GM23338 (cell line): ENCODE results near the gene TMEM37. TPM values are rescaled to one million over a fixed set of nuclear protein-coding genes. Genes with fewer than 3 reads are reported as not detected.

ENCODE experiments used
- ATAC-seq: fragments of 200-7000 bp; cut with Tn5 transposase; 3 replicates; pipeline ENCODE4 v1.9.1; 2020
- DNase-seq: peaks from one replicate; pipeline ENCODE4 v3.0.0-alpha.2; 2015; ENCODE audit warnings: low spot score
- H2AFZ ChIP-seq: fragments of 200-600 bp; sonication (generic); 2 replicates; pipeline ENCODE4 v1.8.0; 2016; ENCODE audit warnings: antibody characterized with exemption, mild to moderate bottlenecking, moderate library complexity
- H3F3A ChIP-seq: fragments of 200-600 bp; sonication (generic); replicated peaks from 2 replicates; pipeline ENCODE4 v1.8.0; 2017; ENCODE audit warnings: antibody characterized with exemption, mixed run types, low read depth
- H3K27ac ChIP-seq: fragments of 200-600 bp; sonication (generic); 2 replicates; pipeline ENCODE4 v1.6.1; 2016; ENCODE audit warnings: low read depth
- H3K27me3 ChIP-seq: fragments of 200-600 bp; sonication (generic); 2 replicates; pipeline ENCODE4 v1.8.0; 2016; ENCODE audit warnings: mild to moderate bottlenecking, mixed run types, moderate library complexity; ENCODE audit not compliant: insufficient read depth
- H3K36me3 ChIP-seq: fragments of 200-600 bp; sonication (generic); 2 replicates; pipeline ENCODE4 v1.8.0; 2016; ENCODE audit warnings: mild to moderate bottlenecking; ENCODE audit not compliant: insufficient read depth
- H3K4me1 ChIP-seq: fragments of 200-600 bp; sonication (generic); 2 replicates; pipeline ENCODE4 v1.8.0; 2016; ENCODE audit warnings: mild to moderate bottlenecking, moderate library complexity; ENCODE audit not compliant: insufficient read depth
- H3K4me2 ChIP-seq: fragments of 200-600 bp; sonication (generic); 2 replicates; pipeline ENCODE4 v1.7.1; 2017; ENCODE audit warnings: mixed run types
- H3K4me3 ChIP-seq: fragments of 200-600 bp; sonication (generic); 2 replicates; pipeline ENCODE4 v1.6.1; 2016; ENCODE audit warnings: mixed run types
- H3K79me2 ChIP-seq: fragments of 200-600 bp; sonication (generic); replicated peaks from 2 replicates; pipeline ENCODE4 v1.8.0; 2017; ENCODE audit warnings: mild to moderate bottlenecking; ENCODE audit not compliant: insufficient read depth
- H3K9me2 ChIP-seq: fragments of 200-600 bp; sonication (generic); 2 replicates; pipeline ENCODE4 v1.8.0; 2017; ENCODE audit not compliant: insufficient read depth
- H4K20me1 ChIP-seq: fragments of 200-600 bp; sonication (generic); replicated peaks from 2 replicates; pipeline ENCODE4 v1.8.0; 2017; ENCODE audit warnings: mild to moderate bottlenecking; ENCODE audit not compliant: insufficient read depth
- H3K27ac Mint-ChIP-seq: 2 replicates; pipeline ENCODE4 v1.8.0; 2020; ENCODE audit warnings: inconsistent platforms, mild to moderate bottlenecking, moderate library complexity, mixed read lengths
- H3K27me3 Mint-ChIP-seq: 3 replicates; pipeline ENCODE4 v1.8.0; 2022; ENCODE audit warnings: low read depth, mild to moderate bottlenecking, moderate library complexity, mixed read lengths, inconsistent platforms; ENCODE audit not compliant: insufficient read depth, poor library complexity
- H3K36me3 Mint-ChIP-seq: 3 replicates; pipeline ENCODE4 v1.8.0; 2021; ENCODE audit warnings: low read depth, mild to moderate bottlenecking, inconsistent platforms, moderate library complexity, mixed read lengths
- H3K4me1 Mint-ChIP-seq: 3 replicates; pipeline ENCODE4 v1.8.0; 2020; ENCODE audit warnings: mild to moderate bottlenecking, inconsistent platforms, mixed read lengths
- H3K4me3 Mint-ChIP-seq: 3 replicates; pipeline ENCODE4 v1.8.0; 2021; ENCODE audit warnings: moderate library complexity, mild to moderate bottlenecking, inconsistent platforms, mixed read lengths
- H3K9me3 Mint-ChIP-seq: 3 replicates; pipeline ENCODE4 v1.8.0; 2020; ENCODE audit warnings: moderate library complexity, mild to moderate bottlenecking, inconsistent platforms, mixed read lengths
- CREB1 ChIP-seq: fragments of 250-450 bp; sonication (Bioruptor Pico); IDR thresholded peaks from 2 replicates; pipeline ENCODE4 v1.5.0; 2020; ENCODE audit warnings: low read depth, mild to moderate bottlenecking, moderate library complexity
- CTCF ChIP-seq, 2 experiments: fragments of 200-600 bp in 1 of 2; sonication (generic) in 1 of 2; conservative IDR thresholded peaks; 2 replicates each; pipeline versions ENCODE4 v1.5.1 to v1.6.1; 2016 to 2017; ENCODE audit warnings: antibody characterized with exemption in 2 of 2, low read depth in 2 of 2, mild to moderate bottlenecking in 2 of 2, moderate library complexity in 1 of 2
- ETS1 ChIP-seq: IDR thresholded peaks from 2 replicates; pipeline ENCODE4 v1.6.1; 2016; ENCODE audit warnings: antibody characterized with exemption
- EZH2 ChIP-seq: fragments of 200-600 bp; sonication (generic); IDR thresholded peaks from one replicate; pipeline ENCODE4 v1.8.0; 2017; ENCODE audit warnings: antibody characterized with exemption, mild to moderate bottlenecking, low read depth; ENCODE audit not compliant: unreplicated experiment
- EZH2phosphoT487 ChIP-seq: fragments of 200-600 bp; sonication (generic); IDR thresholded peaks from one replicate; pipeline ENCODE4 v1.8.1; 2018; ENCODE audit warnings: antibody characterized with exemption; ENCODE audit not compliant: unreplicated experiment
- JUNB ChIP-seq: IDR thresholded peaks from one replicate; pipeline ENCODE4 v1.6.1; 2016; ENCODE audit warnings: antibody characterized with exemption; ENCODE audit not compliant: unreplicated experiment
- NANOG ChIP-seq: IDR thresholded peaks from 2 replicates; pipeline ENCODE4 v1.6.1; 2016; ENCODE audit warnings: antibody characterized with exemption, borderline replicate concordance
- POLR2AphosphoS5 ChIP-seq: IDR thresholded peaks from 2 replicates; pipeline ENCODE4 v1.6.1; 2016; ENCODE audit warnings: antibody characterized with exemption, low read depth
- REST ChIP-seq: IDR thresholded peaks from one replicate; pipeline ENCODE4 v1.6.1; 2018; ENCODE audit warnings: antibody characterized with exemption; ENCODE audit not compliant: unreplicated experiment
- STAT1 ChIP-seq: IDR thresholded peaks from one replicate; pipeline ENCODE4 v1.6.1; 2016; ENCODE audit warnings: antibody characterized with exemption; ENCODE audit not compliant: unreplicated experiment
- ZNF114 ChIP-seq: fragments of 250-450 bp; sonication (Bioruptor Pico); IDR thresholded peaks from 2 replicates; pipeline ENCODE4 v1.5.0; 2020; ENCODE audit warnings: mild to moderate bottlenecking, moderate library complexity
- ZNF331 ChIP-seq: fragments of 250-450 bp; sonication (Bioruptor Pico); IDR thresholded peaks from 2 replicates; pipeline ENCODE4 v1.5.0; 2020; ENCODE audit warnings: low read depth, mild to moderate bottlenecking, moderate library complexity
- ZNF462 ChIP-seq: fragments of 250-450 bp; sonication (Bioruptor Pico); IDR thresholded peaks from 2 replicates; pipeline ENCODE4 v1.5.0; 2020; ENCODE audit warnings: mild to moderate bottlenecking, moderate library complexity
- polyA plus RNA-seq: library from polyadenylated mRNA; unstranded; fragments of >200 nt; fragmentation: Nextera tagmentation; extraction: Ambion mirVana; gene quantifications from 2 replicates; pipeline ENCODE4 v1.2.1, GENCODE V29; 2016
- total RNA-seq: library from RNA; depleted of rRNA; stranded (reverse); fragments of >200 nt; shearing (Covaris generic); gene quantifications from 2 replicates; pipeline ENCODE4 v1.2.3, GENCODE V29; 2014

The TMEM37 gene
- total and polyA plus RNA-seq, 2 experiments from 2014 or later: 8.6 to 8.8 TPM

GRCh38 chr2:119425620-119426395 is 5.8 kb upstream of the TMEM37 start:
- Histone ChIP-seq H3K4me2 (no peak overlapping the region), H3K9me2 (no peaks in the 10 kb centered on the region), H3K27me3 (0 out of 2 replicates have a peak, but pooled peaks cover 5% of the 10 kb centered on the region), H3F3A (0 out of 2 replicates have a peak, but pooled peaks cover 6% of the 10 kb centered on the region), H3K79me2 (no peaks in the 10 kb centered on the region), H3K27ac (no peak overlapping the region), H2AFZ (no peak overlapping the region), H3K36me3 (no peaks in the 10 kb centered on the region; the same call in 1 of the 2 replicates), H3K4me3 (no peak overlapping the region), H3K4me1 (peaks cover 20% of the 10 kb centered on the region), H4K20me1 (no peaks in the 10 kb centered on the region)
- H3K27ac Mint-ChIP-seq: no peak overlapping the region
- TF ChIP-seq NANOG (no peak), ZNF331 (CRISPR knock-in tag) (no peak), REST (no peak), EZH2 (no peak), JUNB (no peak), CTCF (conservative IDR thresholded peaks at IDR 0.05; ENCODE audit: low read depth in 2 of 2) (no peak), EZH2phosphoT487 (no peak), ZNF114 (no peak), POLR2AphosphoS5 (no peak), ETS1 (no peak), CREB1 (no peak), STAT1 (no peak), ZNF462 (no peak)
- H3K36me3 Mint-ChIP-seq: peaks cover 8% of the 10 kb centered on the region; the same call in 1 of the 3 replicates
- peaks cover 16% of the 10 kb centered on the region for H3K9me3 Mint-ChIP-seq
- ATAC-seq (no peak), DNase-seq (no peak)
- H3K4me3 Mint-ChIP-seq: no peak overlapping the region
- peaks cover 32% of the 10 kb centered on the region for H3K4me1 Mint-ChIP-seq
- peaks cover 7% of the 10 kb centered on the region for H3K27me3 Mint-ChIP-seq
